LNCAP (cell line): ENCODE results near the gene WDR31.

Experiments used
- CTCF ChIP-seq: fragments of 450-650 bp; IDR thresholded peaks from 2 replicates; pipeline ENCODE4 v1.5.1; 2017; ENCODE audit warnings: mild to moderate bottlenecking

WDR31 gene

DNA sequence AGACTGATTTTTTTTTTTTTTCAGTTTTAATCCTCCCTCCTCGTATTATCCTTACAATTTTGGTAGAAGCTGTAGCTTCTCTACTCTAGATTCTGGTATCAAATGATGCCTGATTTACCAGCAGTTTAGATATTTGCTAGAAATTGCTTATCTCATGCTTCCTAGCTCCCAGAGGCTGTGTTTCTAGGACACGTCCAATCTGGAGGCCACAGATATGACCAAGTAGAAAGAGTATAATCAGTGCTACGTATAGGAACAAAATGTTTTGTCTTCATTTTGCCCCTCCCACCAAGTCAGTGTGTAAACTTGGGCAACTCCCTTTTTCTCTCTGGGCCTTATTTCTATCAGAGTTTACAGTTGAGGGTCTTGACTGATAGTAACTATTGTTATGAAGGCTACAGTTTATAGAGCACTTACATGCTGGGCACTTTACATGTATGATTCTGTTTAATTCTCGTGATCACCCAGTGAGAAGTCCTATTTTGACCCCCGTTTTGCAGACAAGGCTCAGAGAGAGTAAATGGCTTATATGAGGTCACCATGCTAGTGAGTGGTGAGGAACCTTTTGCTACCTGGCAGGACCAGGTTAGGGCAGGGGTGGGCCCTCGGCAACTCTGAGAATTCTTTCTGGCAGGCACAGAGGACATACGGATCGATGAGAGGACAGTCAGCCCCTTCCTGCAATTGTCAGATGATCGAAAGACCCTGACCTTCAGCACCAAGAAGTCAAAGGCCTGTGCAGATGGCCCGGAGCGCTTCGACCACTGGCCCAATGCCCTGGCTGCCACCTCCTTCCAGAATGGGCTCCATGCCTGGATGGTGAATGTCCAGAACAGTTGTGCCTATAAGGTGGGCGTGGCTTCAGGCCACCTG lies 29.1 kb upstream of the WDR31 start:
- TF ChIP-seq CTCF, result no peak

- no peak for TF ChIP-seq CTCF
Observed at GRCh38 chr9:113368348-113368981, 28.4 kb upstream of the WDR31 start.

GRCh38 chr9:113364951-113365350 lies 24.9 kb upstream of the WDR31 start:
- no peak for TF ChIP-seq CTCF

- TF ChIP-seq CTCF, result no peak
Observed at GRCh38 chr9:113363336-113363735, 23.3 kb upstream of the WDR31 start.

GRCh38 chr9:113361304-113362018 lies 21.4 kb upstream of the WDR31 start:
- no peak for TF ChIP-seq CTCF

DNA sequence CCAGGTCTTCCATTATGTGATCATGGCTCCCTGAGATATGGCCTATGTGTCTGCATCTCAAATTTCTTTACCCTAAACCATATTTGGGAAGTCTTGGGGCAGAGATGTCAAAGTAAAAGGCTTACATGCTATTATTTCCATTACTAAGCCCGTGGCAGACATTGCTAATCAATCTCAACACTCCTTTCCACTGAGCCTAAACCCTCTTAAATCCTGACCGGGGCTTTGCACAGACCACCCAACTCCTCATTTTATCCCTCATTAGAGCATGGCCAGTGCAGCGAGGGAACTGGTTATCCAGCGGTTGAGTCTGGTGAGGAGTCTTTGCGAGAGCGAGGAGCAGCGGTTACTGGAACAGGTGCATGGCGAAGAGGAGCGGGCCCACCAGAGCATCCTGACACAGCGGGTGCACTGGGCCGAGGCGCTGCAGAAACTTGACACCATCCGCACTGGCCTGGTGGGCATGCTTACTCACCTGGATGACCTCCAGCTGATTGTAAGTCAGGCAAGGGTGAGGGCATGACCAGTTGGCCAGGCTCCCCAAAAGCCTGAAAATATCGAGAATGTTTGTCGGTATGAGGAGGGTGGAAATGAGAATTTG lies 20.3 kb upstream of the WDR31 start:
- TF ChIP-seq CTCF, result no peak

DNA sequence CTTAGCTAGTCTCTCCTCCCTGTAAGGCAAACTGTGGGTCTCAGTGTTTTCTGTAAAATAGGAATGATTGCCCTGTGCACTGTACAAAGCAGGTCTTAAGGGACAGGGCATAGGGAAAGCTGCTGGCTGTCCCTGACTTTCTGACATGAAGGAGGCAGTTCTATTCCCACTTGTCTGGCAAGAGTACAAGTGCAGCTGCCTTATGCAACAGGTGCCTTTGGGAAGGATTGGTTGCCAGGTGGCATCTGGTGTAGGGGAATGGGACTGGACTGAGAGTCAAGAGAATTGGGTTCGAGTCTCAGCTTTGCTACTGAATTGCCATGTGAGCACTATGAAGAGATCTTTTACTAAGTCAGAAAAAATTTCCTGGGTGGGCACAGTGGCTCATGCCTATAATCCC lies 19.3 kb upstream of the WDR31 start:
- no peak for TF ChIP-seq CTCF
